K562 (cell line): ENCODE results near the gene BTBD17. TPM values are rescaled to one million over a fixed set of nuclear protein-coding genes. Genes with fewer than 3 reads are reported as not detected.

Source experiments
- ATAC-seq: fragments of 200-7000 bp; cut with Tn5 transposase; 3 replicates; pipeline ENCODE4 v1.9.1; 2020; ENCODE audit warnings: moderate library complexity
- BruUV-seq: library from RNA; stranded (reverse); fragments of 400-500 nt; replicated peaks from 2 replicates; lab custom pipeline; 2021; lab: Mats Ljungman, UMichigan
- CTCF ChIA-PET: fragments of 300-600 bp; formaldehyde crosslinking; extraction: SDS; loops from one replicate; lab custom pipeline; 2021; ENCODE audit warnings: low intra/inter-chr PET ratio; lab: Yijun Ruan, JAX
- POLR2A ChIA-PET: fragments of 300-600, 350-650 bp; sonication (Branson Sonifier 250); formaldehyde crosslinking; extraction: SDS; loops from one replicate; lab custom pipeline; 2021; ENCODE audit warnings: antibody characterized with exemption, inconsistent platforms; lab: Yijun Ruan, JAX
- DNase-seq, 4 experiments: peaks; one replicate each; pipeline versions ENCODE4 v3.0.0 to v3.0.0-alpha.2; 2011 to 2018; ENCODE audit warnings: low spot score in 3 of 4, mixed read lengths in 3 of 4; ENCODE audit errors: extremely low read depth in 1 of 4
- FAIRE-seq: peaks from 2 replicates; lab custom pipeline; 2011; peaks lifted over from hg19 to GRCh38; lab: Jason Lieb, UNC
- H2AFZ ChIP-seq: 2 replicates; pipeline ENCODE4 v1.6.0; 2011; ENCODE audit warnings: low read depth, low read length, control low read depth, inconsistent platforms
- H3K27ac ChIP-seq: fragments of 200-600 bp; 3 replicates; pipeline ENCODE4 v1.8.0; 2011; ENCODE audit warnings: low read depth, mild to moderate bottlenecking, control low read depth, inconsistent platforms, low read length, moderate library complexity, mixed read lengths; ENCODE audit errors: extremely low read depth
- H3K27me3 ChIP-seq, 2 experiments: fragments of 300-600 bp in 1 of 2; 2 replicates in 1 of 2; 3 replicates in 1 of 2; pipeline versions ENCODE4 v1.6.0 to v1.8.0; 2011; ENCODE audit warnings: inconsistent platforms in 2 of 2, low read length in 2 of 2, mild to moderate bottlenecking in 1 of 2, mixed read lengths in 1 of 2, moderate library complexity in 1 of 2; ENCODE audit not compliant: control insufficient read depth in 2 of 2, insufficient read depth in 2 of 2
- H3K36me3 ChIP-seq: fragments of 300-600 bp; 3 replicates; pipeline ENCODE4 v1.8.0; 2011; ENCODE audit warnings: mild to moderate bottlenecking, low read length, inconsistent platforms; ENCODE audit not compliant: control insufficient read depth, insufficient read depth
- H3K4me1 ChIP-seq, 2 experiments: fragments of 200-600 bp in 1 of 2; replicated peaks in 1 of 2; 2 replicates in 1 of 2; 3 replicates in 1 of 2; pipeline versions ENCODE4 v1.5.1 to v1.8.0; 2011; ENCODE audit warnings: inconsistent platforms in 2 of 2, low read length in 2 of 2, mild to moderate bottlenecking in 1 of 2, mixed read lengths in 1 of 2, moderate library complexity in 1 of 2; ENCODE audit not compliant: control insufficient read depth in 2 of 2, insufficient read depth in 2 of 2
- H3K4me2 ChIP-seq: 2 replicates; pipeline ENCODE4 v1.6.1; 2011; ENCODE audit warnings: low read length, control low read depth, inconsistent platforms, mixed read lengths; ENCODE audit not compliant: insufficient read depth
- H3K4me3 ChIP-seq: fragments of 200-600 bp; sonication (generic), shearing (Covaris generic); 2 replicates; pipeline ENCODE4 v1.5.1; 2016; ENCODE audit warnings: control low read depth, inconsistent platforms
- H3K79me2 ChIP-seq: fragments of 200-600 bp; 3 replicates; pipeline ENCODE4 v1.8.0; 2011; ENCODE audit warnings: low read length, inconsistent platforms; ENCODE audit not compliant: control insufficient read depth, insufficient read depth
- H3K9ac ChIP-seq, 2 experiments: 2 replicates each; pipeline versions ENCODE4 v1.6.0 to v1.6.1; 2011; ENCODE audit warnings: low read depth in 2 of 2, low read length in 2 of 2, control low read depth in 1 of 2, inconsistent platforms in 1 of 2, mild to moderate bottlenecking in 1 of 2, mixed read lengths in 1 of 2; ENCODE audit not compliant: insufficient read depth in 1 of 2
- H3K9me1 ChIP-seq: one replicate; pipeline ENCODE4 v1.6.0; 2011; ENCODE audit warnings: inconsistent platforms, mild to moderate bottlenecking, low read length, moderate library complexity; ENCODE audit not compliant: control insufficient read depth, insufficient read depth
- H3K9me3 ChIP-seq: replicated peaks from 2 replicates; pipeline ENCODE4 v1.5.1; 2011; ENCODE audit warnings: low read depth, low read length, inconsistent platforms; ENCODE audit not compliant: control insufficient read depth, insufficient read depth
- H4K20me1 ChIP-seq: replicated peaks from 2 replicates; pipeline ENCODE4 v1.6.1; 2011; ENCODE audit warnings: low read length, inconsistent platforms, mixed read lengths; ENCODE audit not compliant: control insufficient read depth, insufficient read depth
- BRD4 ChIP-seq: fragments of 200-600 bp; sonication (generic); IDR thresholded peaks from 2 replicates; pipeline ENCODE4 v1.6.1; 2017; ENCODE audit warnings: inconsistent platforms
- CBFB ChIP-seq: sonication (generic); formaldehyde crosslinking; IDR thresholded peaks from 2 replicates; pipeline ENCODE4 v1.4.0; 2020; ENCODE audit warnings: mild to moderate bottlenecking, missing genetic modification reagents
- CBX5 ChIP-seq: IDR thresholded peaks from 2 replicates; pipeline ENCODE4 v1.6.1; 2014; ENCODE audit warnings: low read depth, borderline replicate concordance
- CXXC5 ChIP-seq: fragments of 250-450 bp; sonication (Bioruptor Pico); IDR thresholded peaks from 2 replicates; pipeline ENCODE4 v1.8.0; 2022; ENCODE audit warnings: inconsistent platforms, mild to moderate bottlenecking, moderate library complexity
- GABPA ChIP-seq: fragments of 200-800 bp; sonication (Bioruptor generic); conservative IDR thresholded peaks from 2 replicates; pipeline ENCODE4 v1.6.1; 2016; ENCODE audit warnings: low read depth, missing genetic modification characterization, missing compliant biosample characterization
- HDAC8 ChIP-seq: fragments of 450-650 bp; IDR thresholded peaks from 2 replicates; pipeline ENCODE4 v1.6.1; 2016; ENCODE audit warnings: mild to moderate bottlenecking, missing genetic modification characterization, moderate library complexity, missing compliant biosample characterization
- HOXB6 ChIP-seq: fragments of 250-450 bp; sonication (Bioruptor Pico); IDR thresholded peaks from 2 replicates; pipeline ENCODE4 v1.5.1; 2022; ENCODE audit warnings: mild to moderate bottlenecking, borderline replicate concordance
- PHB ChIP-seq: fragments of 250-450 bp; sonication (Bioruptor Pico); IDR thresholded peaks from 2 replicates; pipeline ENCODE4 v1.5.0; 2021
- PHF8 ChIP-seq: fragments of 200-600 bp; sonication (generic); IDR thresholded peaks from 2 replicates; pipeline ENCODE4 v1.6.1; 2012; ENCODE audit warnings: mixed run types, mild to moderate bottlenecking, inconsistent platforms, low read length, moderate library complexity, borderline replicate concordance
- TAF7 ChIP-seq: fragments of 450-650 bp; IDR thresholded peaks from 2 replicates; pipeline ENCODE4 v1.6.1; 2016; ENCODE audit warnings: missing genetic modification characterization, missing compliant biosample characterization
- TEAD2 ChIP-seq: fragments of 450-650 bp; IDR thresholded peaks from 2 replicates; pipeline ENCODE4 v1.6.1; 2016; ENCODE audit warnings: missing genetic modification characterization, control low read depth, missing compliant biosample characterization
- ZNF384 ChIP-seq: IDR thresholded peaks from 2 replicates; pipeline ENCODE4 v1.6.1; 2012; ENCODE audit warnings: low read depth, low read length, improper control_type of control experiment
- ZNF586 ChIP-seq: fragments of 450-650 bp; formaldehyde crosslinking; conservative IDR thresholded peaks from 2 replicates; pipeline ENCODE4 v1.4.0; 2020; ENCODE audit warnings: mild to moderate bottlenecking, moderate library complexity
- WGBS: fragments of 100-300 bp; shearing (Covaris generic); methylation state at CpG from one replicate; pipeline ENCODE4 v1.1.6; 2016; ENCODE audit warnings: low coverage, mixed read lengths; ENCODE audit not compliant: insufficient coverage; ENCODE audit errors: missing lambda C conversion rate; 5-methylcytosine and 5-hydroxymethylcytosine counted together
- in situ Hi-C: fragments of 300-500 bp; cut with MboI; formaldehyde crosslinking; loops from 4 replicates; pipeline ENCODE4 v1.15.0; 2018; ENCODE audit warnings: inconsistent platforms, mixed read lengths
- intact Hi-C: fragments of 100-400 bp; cut with micrococcal nuclease; formaldehyde crosslinking; loops from 2 replicates; pipeline ENCODE4 v1.14.2; 2022
- polyA plus RNA-seq, 8 experiments: library from polyadenylated mRNA; depleted of rRNA in 4 of 8; stranded (reverse) in 5 of 8; unstranded in 3 of 8; fragments of >200 nt; fragmentation: Nextera tagmentation in 2 of 8; fragmentation: Illumina TruSeq in 1 of 8; extraction: Ambion mirVana in 2 of 8; extraction: Trizol in 1 of 8; gene quantifications; 2 replicates each; pipeline versions ENCODE4 v1.2.1 to v1.2.3, GENCODE V29; 2011 to 2014; ENCODE audit warnings: inconsistent platforms in 1 of 8, missing spikeins in 1 of 8
- total RNA-seq, 7 experiments: library from RNA; depleted of rRNA in 6 of 7; stranded (reverse); fragments of >200 nt in 6 of 7; fragmentation: Illumina TruSeq in 2 of 7; extraction: Trizol in 2 of 7; gene quantifications; 2 replicates each; pipeline versions ENCODE4 v1.2.1 to v1.2.3, GENCODE V29; 2011 to 2021; ENCODE audit warnings: low replicate concordance in 1 of 7
- TF ChIP-seq, protein P1 (sequence below): sonication (generic); formaldehyde crosslinking; IDR thresholded peaks from 2 replicates; pipeline ENCODE4 v1.8.1; 2023; ENCODE audit warnings: missing genetic modification reagents, mild to moderate bottlenecking, borderline replicate concordance
- TF ChIP-seq, protein P2 (sequence below): fragments of 250-450 bp; sonication (Bioruptor Pico); IDR thresholded peaks from 2 replicates; pipeline ENCODE4 v1.5.0; 2021
- TF ChIP-seq, protein P3 (sequence below): fragments of 200-800 bp; sonication (Bioruptor generic); IDR thresholded peaks from 2 replicates; pipeline ENCODE4 v1.6.1; 2017; ENCODE audit warnings: missing genetic modification characterization, missing compliant biosample characterization

The BTBD17 gene
- total and polyA plus RNA-seq, 9 of the 15 experiments (the other 6 are each of a cell fraction or from before 2014, with no cell fraction given) = not detected

DNA sequence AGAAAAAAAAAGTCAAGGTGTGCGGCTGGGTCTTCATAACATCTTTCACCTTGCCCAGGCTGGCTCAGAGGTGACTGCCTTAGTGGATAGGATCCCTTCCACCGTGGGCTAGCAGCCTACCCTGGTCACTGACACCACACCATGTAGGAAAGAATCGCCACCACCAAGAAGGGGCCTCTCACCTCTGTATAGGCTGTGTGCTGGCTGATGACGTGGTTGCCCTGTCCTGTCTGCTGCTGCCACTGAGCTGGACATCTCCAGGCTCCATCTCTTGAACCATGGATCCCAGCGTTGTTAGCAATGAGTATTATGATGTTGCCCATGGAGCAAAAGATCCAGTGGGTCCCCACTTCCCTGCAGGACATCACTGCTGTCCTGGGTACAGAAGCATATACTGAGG lies 5.5 kb upstream of the BTBD17 start, which contains the start of gene GPR142:
GPR142 (plus strand) TSS at position 301 of the 400 bp plus-strand sequence. CDS start 2,035 bp downstream, outside the sequence.
- H3K27me3 ChIP-seq = peaks cover 20 to 53% of the 10 kb centered on the region in 2 experiments
- no peaks in the 10 kb centered on the region for H3K9me1 ChIP-seq
- POLR2A ChIA-PET = interaction anchor here (1.1 to 1.3 kb wide), 3 partner anchors 11 to 130 kb away, joined by 3 to 7 read pairs (median 5); no protein-coding TSS in a partner anchor
- H3K4me1 ChIP-seq = peaks cover 0 to 23% of the 10 kb centered on the region in 2 experiments; a peak in 1 of 5 replicates
- no TSS peak for BruUV-seq
- CTCF ChIA-PET = interaction anchor here (0.6 to 1.1 kb wide), 3 partner anchors 126 to 495 kb away, joined by 3 to 4 read pairs (median 3); no protein-coding TSS in a partner anchor
- no peak within 1 kb of the TSS for H2AFZ ChIP-seq
- in situ Hi-C loops (no loop called here), intact Hi-C loops (loop anchor here (5.0 kb wide), 2 partner anchors 125 to 165 kb away; partner anchors contain the start of gene CD300LB)
- H3K4me3 ChIP-seq = no peak within 1 kb of the TSS
- H3K4me2 ChIP-seq = no peak within 1 kb of the TSS
- no peaks in the 10 kb centered on the region for H3K79me2 ChIP-seq
- H4K20me1 ChIP-seq = peaks cover 9% of the 10 kb centered on the region; the same call in 1 of the 2 replicates
- ATAC-seq (no peak), FAIRE-seq (no peak), DNase-seq (no peak)
- H3K9ac ChIP-seq = no peak within 1 kb of the TSS
- H3K9me3 ChIP-seq = no peaks in the 10 kb centered on the region
- WGBS = 0% methylated on average over 3 of the region's 5 CpGs
- no peak within 1 kb of the TSS for H3K27ac ChIP-seq
- H3K36me3 ChIP-seq = no peaks in the 10 kb centered on the region
- TF ChIP-seq GABPA (tag) (no peak), CXXC5 (no peak), TAF7 (tag) (no peak), HOXB6 (no peak), PHB (CRISPR knock-in tag) (no peak), CBX5 (no peak), ZNF586 (no peak), CBFB (CRISPR knock-in tag) (no peak), BRD4 (no peak), TEAD2 (tag) (no peak), PHF8 (no peak), ZNF384 (no peak), HDAC8 (tag) (no peak)
- TF ChIP-seq, protein P1, sequence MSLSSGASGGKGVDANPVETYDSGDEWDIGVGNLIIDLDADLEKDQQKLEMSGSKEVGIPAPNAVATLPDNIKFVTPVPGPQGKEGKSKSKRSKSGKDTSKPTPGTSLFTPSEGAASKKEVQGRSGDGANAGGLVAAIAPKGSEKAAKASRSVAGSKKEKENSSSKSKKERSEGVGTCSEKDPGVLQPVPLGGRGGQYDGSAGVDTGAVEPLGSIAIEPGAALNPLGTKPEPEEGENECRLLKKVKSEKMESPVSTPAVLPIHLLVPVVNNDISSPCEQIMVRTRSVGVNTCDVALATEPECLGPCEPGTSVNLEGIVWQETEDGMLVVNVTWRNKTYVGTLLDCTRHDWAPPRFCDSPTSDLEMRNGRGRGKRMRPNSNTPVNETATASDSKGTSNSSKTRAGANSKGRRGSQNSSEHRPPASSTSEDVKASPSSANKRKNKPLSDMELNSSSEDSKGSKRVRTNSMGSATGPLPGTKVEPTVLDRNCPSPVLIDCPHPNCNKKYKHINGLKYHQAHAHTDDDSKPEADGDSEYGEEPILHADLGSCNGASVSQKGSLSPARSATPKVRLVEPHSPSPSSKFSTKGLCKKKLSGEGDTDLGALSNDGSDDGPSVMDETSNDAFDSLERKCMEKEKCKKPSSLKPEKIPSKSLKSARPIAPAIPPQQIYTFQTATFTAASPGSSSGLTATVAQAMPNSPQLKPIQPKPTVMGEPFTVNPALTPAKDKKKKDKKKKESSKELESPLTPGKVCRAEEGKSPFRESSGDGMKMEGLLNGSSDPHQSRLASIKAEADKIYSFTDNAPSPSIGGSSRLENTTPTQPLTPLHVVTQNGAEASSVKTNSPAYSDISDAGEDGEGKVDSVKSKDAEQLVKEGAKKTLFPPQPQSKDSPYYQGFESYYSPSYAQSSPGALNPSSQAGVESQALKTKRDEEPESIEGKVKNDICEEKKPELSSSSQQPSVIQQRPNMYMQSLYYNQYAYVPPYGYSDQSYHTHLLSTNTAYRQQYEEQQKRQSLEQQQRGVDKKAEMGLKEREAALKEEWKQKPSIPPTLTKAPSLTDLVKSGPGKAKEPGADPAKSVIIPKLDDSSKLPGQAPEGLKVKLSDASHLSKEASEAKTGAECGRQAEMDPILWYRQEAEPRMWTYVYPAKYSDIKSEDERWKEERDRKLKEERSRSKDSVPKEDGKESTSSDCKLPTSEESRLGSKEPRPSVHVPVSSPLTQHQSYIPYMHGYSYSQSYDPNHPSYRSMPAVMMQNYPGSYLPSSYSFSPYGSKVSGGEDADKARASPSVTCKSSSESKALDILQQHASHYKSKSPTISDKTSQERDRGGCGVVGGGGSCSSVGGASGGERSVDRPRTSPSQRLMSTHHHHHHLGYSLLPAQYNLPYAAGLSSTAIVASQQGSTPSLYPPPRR (CRISPR knock-in tag) = no peak
- TF ChIP-seq, protein P2, sequence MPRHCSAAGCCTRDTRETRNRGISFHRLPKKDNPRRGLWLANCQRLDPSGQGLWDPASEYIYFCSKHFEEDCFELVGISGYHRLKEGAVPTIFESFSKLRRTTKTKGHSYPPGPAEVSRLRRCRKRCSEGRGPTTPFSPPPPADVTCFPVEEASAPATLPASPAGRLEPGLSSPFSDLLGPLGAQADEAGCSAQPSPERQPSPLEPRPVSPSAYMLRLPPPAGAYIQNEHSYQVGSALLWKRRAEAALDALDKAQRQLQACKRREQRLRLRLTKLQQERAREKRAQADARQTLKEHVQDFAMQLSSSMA = no peak
- TF ChIP-seq, protein P3, sequence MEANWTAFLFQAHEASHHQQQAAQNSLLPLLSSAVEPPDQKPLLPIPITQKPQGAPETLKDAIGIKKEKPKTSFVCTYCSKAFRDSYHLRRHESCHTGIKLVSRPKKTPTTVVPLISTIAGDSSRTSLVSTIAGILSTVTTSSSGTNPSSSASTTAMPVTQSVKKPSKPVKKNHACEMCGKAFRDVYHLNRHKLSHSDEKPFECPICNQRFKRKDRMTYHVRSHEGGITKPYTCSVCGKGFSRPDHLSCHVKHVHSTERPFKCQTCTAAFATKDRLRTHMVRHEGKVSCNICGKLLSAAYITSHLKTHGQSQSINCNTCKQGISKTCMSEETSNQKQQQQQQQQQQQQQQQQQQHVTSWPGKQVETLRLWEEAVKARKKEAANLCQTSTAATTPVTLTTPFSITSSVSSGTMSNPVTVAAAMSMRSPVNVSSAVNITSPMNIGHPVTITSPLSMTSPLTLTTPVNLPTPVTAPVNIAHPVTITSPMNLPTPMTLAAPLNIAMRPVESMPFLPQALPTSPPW = no peak
